Activated T-cell treated with anti-CD3 and anti-CD28 coated beads for 4 hours (primary cell): ENCODE data around the gene CATSPERB.
"Not testable (repeated sequence)": the region's sequence is repeated elsewhere in the genome, so short reads cannot be mapped to it uniquely, and the experiment has no call there.

Source experiments
- DNase-seq: peaks from one replicate; pipeline ENCODE4 v3.0.0-alpha.2; 2020

CATSPERB gene

DNA sequence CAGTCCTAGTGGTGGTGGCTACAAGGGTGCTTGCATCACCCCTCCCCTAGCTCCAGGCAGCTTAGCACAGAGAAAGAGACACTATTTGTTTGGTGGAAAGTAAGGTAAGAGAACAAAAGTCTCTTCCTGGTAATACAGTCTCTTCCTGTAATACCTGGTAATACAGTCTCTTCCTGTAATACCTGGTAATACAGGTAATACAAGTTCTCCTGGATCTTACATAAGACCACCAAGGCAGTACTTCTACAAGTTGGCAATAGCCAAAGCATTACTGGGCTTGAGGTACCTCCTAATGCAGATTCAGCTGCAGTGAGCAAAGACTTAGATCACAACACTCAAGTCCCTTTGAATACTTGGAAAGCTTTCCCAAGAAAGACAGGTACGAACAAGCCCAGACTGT lies 77.0 kb downstream of the CATSPERB start:
- no peak for DNase-seq

GRCh38 chr14:91653451-91653850 lies 78.4 kb downstream of the CATSPERB start:
- DNase-seq: no peak

DNA sequence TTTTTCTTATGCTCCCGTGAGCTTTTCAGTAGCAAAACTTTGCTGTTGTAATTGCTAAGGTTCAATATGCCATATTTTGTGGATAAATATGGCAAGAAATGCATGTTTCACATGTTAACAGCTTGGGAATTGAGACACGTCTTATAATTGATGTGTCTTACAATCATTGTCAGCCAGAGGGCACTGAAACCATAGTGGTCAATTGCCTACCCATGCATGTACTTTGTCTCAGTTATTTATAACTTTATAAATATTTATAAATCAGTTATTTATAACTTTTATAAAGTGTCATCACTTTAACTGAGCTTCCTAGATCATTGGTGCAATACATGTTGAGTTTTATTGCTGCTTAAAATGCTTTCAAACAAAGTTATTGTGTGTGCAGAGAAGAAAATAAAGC lies 82.0 kb downstream of the CATSPERB start:
- no peak for DNase-seq

DNA sequence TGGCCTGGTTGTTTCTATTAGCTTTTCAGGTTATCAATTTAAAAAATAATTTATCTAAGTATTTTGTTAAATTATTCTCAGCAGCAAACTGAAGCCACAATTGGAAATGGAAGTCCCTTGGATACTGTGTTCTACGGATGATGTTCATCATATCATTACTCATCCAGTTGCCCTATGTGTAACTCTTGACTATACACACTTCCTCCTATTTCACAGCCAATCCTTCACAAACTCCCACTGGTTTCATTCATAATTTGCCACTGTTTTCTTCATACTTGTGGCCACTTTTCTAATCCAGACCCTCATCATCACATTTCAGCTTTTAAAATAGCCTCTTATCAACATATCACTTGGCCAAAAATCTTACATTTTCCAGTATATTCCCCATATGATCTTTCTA lies 84.0 kb downstream of the CATSPERB start:
- DNase-seq: no peak

DNA sequence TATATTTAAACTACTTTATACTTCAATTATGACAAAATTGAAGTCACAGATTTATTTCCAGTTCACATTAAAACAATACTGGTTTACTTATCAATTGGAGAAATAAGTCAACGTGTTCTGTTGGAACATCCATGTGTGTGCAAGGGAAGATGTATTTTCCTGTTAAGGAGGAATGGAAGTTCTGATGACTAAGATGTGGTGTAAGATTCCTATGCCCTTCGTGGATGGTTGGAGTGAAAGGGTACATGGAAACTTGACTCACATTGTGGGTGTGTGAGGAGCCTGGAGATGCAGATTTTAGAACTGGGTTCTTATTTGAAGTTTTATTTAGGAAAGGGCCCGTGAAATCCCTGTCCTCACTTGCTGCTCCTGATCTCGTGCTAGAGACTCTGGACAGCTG lies 95.3 kb downstream of the CATSPERB start:
- no peak for DNase-seq

DNA sequence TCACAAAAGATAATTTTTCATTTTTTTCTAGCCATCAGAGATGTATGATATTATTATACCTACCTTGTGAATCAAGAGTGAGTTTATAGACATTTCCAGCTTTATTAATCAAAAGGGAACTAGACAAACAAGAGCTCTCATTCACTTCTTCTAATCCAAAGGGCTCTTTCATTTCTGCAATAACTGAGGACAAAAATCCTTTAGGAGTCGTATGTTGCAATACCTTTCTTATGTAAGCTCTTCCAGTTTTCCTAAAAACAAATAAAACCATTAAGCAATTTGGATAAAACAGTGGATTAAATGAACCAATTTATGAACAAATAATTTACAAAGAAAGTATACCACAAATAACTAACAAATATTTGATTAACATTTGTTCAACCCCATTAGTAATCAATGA lies 107.1 kb downstream of the CATSPERB start:
- DNase-seq: no peak

DNA sequence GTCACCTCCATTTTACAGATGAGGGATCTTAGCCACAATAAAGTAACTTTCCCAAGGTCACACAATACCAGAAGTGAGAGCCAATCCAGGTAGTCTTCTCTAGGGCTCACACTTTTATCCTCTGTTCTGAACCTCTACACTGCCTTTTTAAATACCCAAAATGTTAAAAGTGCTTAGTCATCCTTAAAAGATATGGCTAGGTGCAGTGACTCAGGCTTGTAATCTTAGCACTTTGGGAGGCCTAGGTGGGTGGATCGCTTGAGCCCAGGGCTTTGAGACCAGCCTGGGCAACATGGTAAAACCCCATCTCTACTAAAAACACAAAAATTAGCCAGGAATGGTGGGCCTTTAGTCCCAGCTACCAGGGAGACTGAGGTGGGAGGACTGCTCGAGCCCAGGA lies 117.7 kb downstream of the CATSPERB start:
- DNase-seq: no peak

- no peak for DNase-seq
Measured at GRCh38 chr14:91613459-91614112, 118.3 kb downstream of the CATSPERB start.

DNA sequence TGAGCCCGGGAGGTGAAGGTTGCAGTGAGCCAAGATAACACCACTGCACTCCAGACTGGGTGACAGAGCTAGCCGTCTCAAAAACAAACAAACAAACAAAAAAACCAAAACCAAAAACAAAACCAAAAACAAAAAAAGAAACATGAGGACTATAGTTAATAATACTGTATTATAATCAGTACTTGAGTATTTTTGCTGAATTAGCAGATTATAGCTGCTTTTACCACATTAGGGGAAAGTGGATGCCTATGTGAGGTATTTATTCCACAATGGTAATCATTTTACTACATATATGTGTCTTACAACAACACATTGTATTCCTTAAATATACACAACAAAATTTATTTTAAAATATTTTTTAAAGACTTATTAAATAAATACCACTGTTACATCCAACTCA lies 120.4 kb downstream of the CATSPERB start:
- no peak for DNase-seq

- DNase-seq: no peak
Measured at GRCh38 chr14:91609161-91609560, 122.7 kb downstream of the CATSPERB start.

- no peak for DNase-seq
Measured at GRCh38 chr14:91607322-91608047, 124.4 kb downstream of the CATSPERB start.

DNA sequence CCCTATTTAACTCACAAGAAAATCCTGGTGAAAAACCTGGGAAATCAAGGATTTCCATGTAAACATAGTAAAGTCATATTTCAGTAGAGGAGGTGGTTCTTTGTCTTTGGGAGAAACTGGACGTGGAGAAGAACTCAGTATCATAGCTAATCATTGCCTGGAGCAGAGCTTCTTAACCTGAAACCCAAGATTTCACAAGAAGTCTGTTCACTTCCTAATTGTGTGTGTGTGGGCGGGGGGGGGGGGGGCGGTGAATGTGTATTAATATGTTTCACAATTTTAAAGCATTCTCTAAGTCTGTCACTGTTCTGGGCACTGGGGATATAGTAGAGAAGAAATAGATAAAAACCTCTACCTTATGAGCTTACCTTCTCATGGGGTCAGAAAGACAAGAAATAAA lies 125.0 kb downstream of the CATSPERB start:
- no peak for DNase-seq

DNA sequence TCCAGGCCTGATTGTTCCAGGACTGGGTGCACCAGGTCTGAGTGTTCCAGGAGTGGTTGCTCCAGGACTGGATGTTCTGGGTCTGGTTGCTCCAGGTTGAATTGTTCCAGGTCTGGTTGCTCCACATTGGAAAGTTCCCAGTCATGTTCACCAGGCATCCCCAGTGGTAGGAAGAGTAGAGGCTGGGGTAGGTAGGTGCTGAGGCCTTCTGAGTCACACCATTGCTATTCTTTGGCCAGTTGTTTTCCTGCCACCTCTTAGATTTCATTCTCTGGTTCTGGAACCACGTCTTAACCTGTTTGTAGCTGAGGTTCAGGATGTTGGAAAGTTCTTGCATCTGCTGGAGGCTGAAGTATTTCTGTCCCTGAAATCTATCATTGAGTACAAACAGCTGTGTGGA lies 127.3 kb downstream of the CATSPERB start:
- not testable (repeated sequence) for DNase-seq

DNA sequence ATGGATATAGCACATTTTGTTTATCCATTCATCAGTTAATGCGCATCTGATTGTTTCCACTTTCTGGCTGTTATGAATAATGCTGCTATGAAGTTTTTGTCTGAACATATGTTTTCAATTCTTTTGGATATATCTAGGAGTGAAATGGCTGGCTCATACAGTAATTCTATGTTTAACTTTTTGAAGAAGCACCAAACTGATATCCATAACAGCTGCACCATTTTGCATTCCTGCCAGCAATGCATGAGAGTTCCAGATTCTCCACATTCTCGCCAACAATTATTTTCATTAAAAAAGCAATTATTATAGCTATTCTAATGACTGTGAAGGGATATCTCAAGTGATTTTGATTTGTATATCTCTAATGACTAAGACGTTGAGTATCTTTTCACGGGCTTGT lies 131.9 kb downstream of the CATSPERB start:
- DNase-seq: no peak

DNA sequence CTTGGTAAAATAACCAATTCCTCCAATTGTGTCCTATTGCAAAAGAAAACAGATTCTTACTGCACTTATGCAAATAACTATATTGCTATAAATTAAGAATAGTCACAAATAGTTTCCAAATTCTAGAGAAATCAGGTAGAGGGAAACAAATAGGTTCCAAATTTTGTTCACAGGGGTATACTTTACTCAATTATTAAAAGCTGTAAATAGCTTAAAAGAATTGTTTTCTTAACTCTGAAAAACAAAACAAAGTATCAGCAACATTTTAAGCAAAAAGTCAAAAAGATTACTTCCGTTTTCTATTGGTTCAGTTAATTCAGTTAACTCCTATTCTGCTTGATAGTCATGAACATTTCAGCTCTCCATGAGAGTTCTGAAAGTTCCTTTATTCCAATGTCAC lies 136.2 kb downstream of the CATSPERB start:
- no peak for DNase-seq

DNA sequence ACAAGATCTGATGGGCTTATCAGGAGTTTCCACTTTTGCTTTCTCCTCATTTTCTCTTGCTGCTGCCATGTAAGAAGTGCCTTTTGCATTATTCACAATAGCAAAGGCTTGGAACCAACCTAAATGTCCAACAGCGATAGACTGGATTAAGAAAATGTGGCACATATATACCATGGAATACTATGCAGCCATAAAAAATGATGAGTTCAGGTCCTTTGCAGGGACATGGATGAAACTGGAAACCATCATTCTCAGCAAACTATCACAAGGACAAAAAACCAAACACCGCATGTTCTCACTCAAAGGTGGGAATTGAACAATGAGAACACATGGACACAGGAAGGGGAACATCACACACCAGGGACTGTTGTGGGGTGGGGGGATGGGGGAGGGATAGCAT lies 137.9 kb downstream of the CATSPERB start:
- not testable (repeated sequence) for DNase-seq

DNA sequence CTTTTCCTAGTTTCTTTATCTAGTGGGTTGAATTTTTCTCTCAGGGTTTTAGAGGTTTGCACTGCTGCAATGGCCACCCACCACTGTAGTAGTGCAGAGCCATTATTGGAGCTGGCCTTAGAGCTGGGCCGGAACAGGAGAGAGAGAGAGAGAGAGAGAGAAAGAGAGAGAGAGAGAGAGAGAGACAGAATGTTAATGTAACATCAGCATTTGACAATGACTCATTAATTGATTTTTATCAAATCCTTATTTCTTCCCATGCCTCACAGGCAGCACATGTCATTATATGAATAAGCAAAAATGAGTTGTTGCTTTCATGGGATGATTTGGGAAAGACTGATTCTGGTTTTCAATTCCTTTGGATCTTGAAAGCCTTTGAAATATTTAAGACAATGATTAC lies 145.5 kb downstream of the CATSPERB start:
- DNase-seq: no peak

GRCh38 chr14:91585856-91586255 lies 146.0 kb downstream of the CATSPERB start:
- no peak for DNase-seq

DNA sequence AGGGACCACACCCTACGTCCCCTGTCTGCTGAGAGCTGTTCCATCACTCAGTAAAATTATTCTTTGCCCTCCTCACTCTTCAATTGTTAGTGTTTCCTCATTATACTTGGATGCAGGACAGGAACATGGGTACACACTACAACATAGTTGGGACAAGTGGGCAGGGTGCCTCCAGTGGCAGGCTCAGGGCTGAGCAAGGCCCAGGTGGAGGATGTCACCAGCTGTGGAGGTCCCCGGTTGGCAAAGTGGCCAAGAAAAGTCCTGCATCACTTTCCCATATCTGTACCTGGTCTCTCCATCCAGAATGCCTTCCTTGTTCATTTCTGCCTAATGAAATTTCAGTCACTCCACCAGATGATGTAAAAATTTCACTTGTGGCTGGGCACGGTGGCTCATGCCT lies 149.1 kb downstream of the CATSPERB start:
- DNase-seq: no peak

GRCh38 chr14:91580876-91581577 lies 150.9 kb downstream of the CATSPERB start:
- no peak for DNase-seq

DNA sequence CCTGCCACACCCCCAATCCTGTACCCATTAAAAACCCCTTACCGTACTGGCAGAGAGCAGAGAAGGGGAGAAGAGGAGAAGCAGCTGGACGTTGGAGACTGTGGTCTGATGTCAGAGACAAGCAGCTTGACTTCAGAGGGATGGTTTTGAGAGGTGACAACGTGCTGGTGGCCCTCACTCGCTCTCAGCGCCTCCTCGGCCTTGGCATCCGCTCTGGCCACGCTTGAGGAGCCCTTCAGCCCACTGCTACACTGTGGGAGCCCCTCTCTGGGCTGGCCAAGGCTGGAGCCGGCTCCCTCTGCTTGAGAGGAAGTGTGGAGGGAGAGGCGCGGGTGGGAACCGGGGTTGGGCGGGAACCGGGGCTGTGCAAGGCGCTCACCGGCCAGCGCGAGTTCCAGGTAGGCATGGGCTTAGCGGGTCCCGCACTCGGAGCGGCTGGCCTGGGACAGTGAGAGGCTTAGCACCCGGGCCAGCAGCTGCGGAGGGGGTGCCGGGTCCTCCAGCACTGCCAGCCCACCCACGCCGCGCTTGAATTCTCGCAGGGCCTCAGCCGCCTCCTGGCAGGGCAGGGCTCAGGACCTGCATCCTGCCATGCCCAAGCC lies 154.2 kb downstream of the CATSPERB start:
- DNase-seq: no peak

GRCh38 chr14:91575469-91576208 lies 156.2 kb downstream of the CATSPERB start:
- no peak for DNase-seq
